Amniotic stem cell (primary cell): ENCODE measurements around the gene LOXL1.
A peak's percentile ranks its signal among the peaks of the same experiment; 100 is the strongest.
"Not testable (repeated sequence)": the region's sequence is repeated elsewhere in the genome, so short reads cannot be mapped to it uniquely, and the experiment has no call there.

ENCODE experiments used
- DNase-seq: peaks from one replicate; lab custom pipeline; 2025; lab: John Stamatoyannopoulos, UW

LOXL1 gene

GRCh38 chr15:73954188-73955145, 28.2 kb downstream of the LOXL1 start:
- DNase-seq = no peak

GRCh38 chr15:73955326-73955725, 29.1 kb downstream of the LOXL1 start:
- DNase-seq = no peak

- DNase-seq = no peak
Measured at GRCh38 chr15:73955861-73956742, 29.8 kb downstream of the LOXL1 start.

GRCh38 chr15:73956743-73957135, 30.5 kb downstream of the LOXL1 start:
- peak; percentile 88 for DNase-seq

GRCh38 chr15:73957276-73957675, 31.0 kb downstream of the LOXL1 start:
- no peak for DNase-seq

GRCh38 chr15:73957785-73958184, 31.5 kb downstream of the LOXL1 start:
- DNase-seq = no peak

GRCh38 chr15:73959012-73959581, 32.8 kb downstream of the LOXL1 start:
- no peak for DNase-seq

- no peak for DNase-seq
Measured at GRCh38 chr15:73959801-73960200, 33.5 kb downstream of the LOXL1 start.

GRCh38 chr15:73960472-73961070, 34.3 kb downstream of the LOXL1 start:
- not testable (repeated sequence) for DNase-seq

- DNase-seq = no peak
Measured at GRCh38 chr15:73962433-73962832, 36.2 kb downstream of the LOXL1 start.

- no peak for DNase-seq
Measured at GRCh38 chr15:73964736-73965093, 38.5 kb downstream of the LOXL1 start.

GRCh38 chr15:73965094-73965757, 39.0 kb downstream of the LOXL1 start:
- no peak for DNase-seq

- DNase-seq = no peak
Measured at GRCh38 chr15:73965758-73966113, 39.5 kb downstream of the LOXL1 start.

GRCh38 chr15:73968461-73968860, 42.2 kb downstream of the LOXL1 start:
- no peak for DNase-seq

- DNase-seq = no peak
Measured at GRCh38 chr15:73969151-73969759, 43.0 kb downstream of the LOXL1 start.

GRCh38 chr15:73972984-73973682, 46.9 kb downstream of the LOXL1 start:
- peak; percentile 51 for DNase-seq

- DNase-seq = not testable (repeated sequence)
Measured at GRCh38 chr15:73973683-73974200, 47.5 kb downstream of the LOXL1 start.

GRCh38 chr15:73975440-73976125, 49.3 kb downstream of the LOXL1 start:
- DNase-seq = not testable (repeated sequence)

- no peak for DNase-seq
Measured at GRCh38 chr15:73978896-73979295, 52.6 kb downstream of the LOXL1 start.

GRCh38 chr15:73979636-73980035, 53.4 kb downstream of the LOXL1 start:
- no peak for DNase-seq
